PC-9 (cell line): ENCODE results near the gene PITPNB. TPM values are rescaled to one million over a fixed set of nuclear protein-coding genes. Genes with fewer than 3 reads are reported as not detected.

ENCODE experiments used
- BruUV-seq: library from RNA; stranded (reverse); fragments of 400-500 nt; replicated peaks from 2 replicates; lab custom pipeline; 2021; lab: Mats Ljungman, UMichigan
- CTCF ChIA-PET: fragments of 300-600 bp; sonication (Branson Sonifier 250); formaldehyde crosslinking; loops from one replicate; lab custom pipeline; 2022; ENCODE audit warnings: antibody characterized with exemption; lab: Charles Lee
- POLR2A ChIA-PET: fragments of 300-600 bp; sonication (Branson Sonifier 250); formaldehyde crosslinking; loops from one replicate; lab custom pipeline; 2022; ENCODE audit warnings: antibody characterized with exemption; ENCODE audit not compliant: unreplicated experiment; lab: Charles Lee
- DNase-seq, 2 experiments: peaks; one replicate each; pipeline versions ENCODE4 v3.0.0 to v3.0.0-alpha.2; 2015 to 2022; ENCODE audit warnings: mixed read lengths in 1 of 2
- H2AFZ ChIP-seq: fragments of 200-600 bp; sonication (generic); 2 replicates; pipeline ENCODE4 v1.8.1; 2017; ENCODE audit warnings: antibody characterized with exemption
- H3F3A ChIP-seq: fragments of 200-600 bp; sonication (generic); 2 replicates; pipeline ENCODE4 v1.8.1; 2017; ENCODE audit warnings: antibody characterized with exemption, mild to moderate bottlenecking, low read depth; ENCODE audit not compliant: insufficient read depth
- H3K27ac ChIP-seq: fragments of 200-600 bp; sonication (generic); 2 replicates; pipeline ENCODE4 v1.6.1; 2016; ENCODE audit warnings: mixed run types
- H3K27me3 ChIP-seq: fragments of 200-600 bp; sonication (generic); 2 replicates; pipeline ENCODE4 v1.6.1; 2016; ENCODE audit warnings: low read depth, mixed run types; ENCODE audit not compliant: insufficient read depth
- H3K36me3 ChIP-seq: fragments of 200-600 bp; sonication (generic); 2 replicates; pipeline ENCODE4 v1.6.1; 2016; ENCODE audit warnings: low read depth, mixed run types
- H3K4me1 ChIP-seq: fragments of 200-600 bp; sonication (generic); replicated peaks from 2 replicates; pipeline ENCODE4 v1.6.1; 2016; ENCODE audit warnings: mixed run types; ENCODE audit not compliant: insufficient read depth
- H3K4me2 ChIP-seq: fragments of 200-600 bp; sonication (generic); 2 replicates; pipeline ENCODE4 v1.6.1; 2017; ENCODE audit warnings: mixed run types
- H3K4me3 ChIP-seq: fragments of 200-600 bp; sonication (generic); 2 replicates; pipeline ENCODE4 v1.6.1; 2016; ENCODE audit warnings: mixed run types
- H3K79me2 ChIP-seq: fragments of 200-600 bp; sonication (generic); 2 replicates; pipeline ENCODE4 v1.6.1; 2017; ENCODE audit warnings: low read depth, mixed run types
- H3K9me2 ChIP-seq: fragments of 200-600 bp; sonication (generic); 2 replicates; pipeline ENCODE4 v1.8.1; 2017; ENCODE audit warnings: mild to moderate bottlenecking; ENCODE audit not compliant: insufficient read depth
- H3K9me3 ChIP-seq: fragments of 200-600 bp; sonication (generic); 2 replicates; pipeline ENCODE4 v1.8.1; 2016; ENCODE audit warnings: low read depth; ENCODE audit not compliant: insufficient read depth
- H4K20me1 ChIP-seq: fragments of 200-600 bp; sonication (generic); 2 replicates; pipeline ENCODE4 v1.8.1; 2017; ENCODE audit not compliant: insufficient read depth
- CTCF ChIP-seq: fragments of 200-600 bp; sonication (generic); conservative IDR thresholded peaks from 2 replicates; pipeline ENCODE4 v1.6.1; 2017; ENCODE audit warnings: mixed run types, antibody characterized with exemption, mild to moderate bottlenecking, moderate library complexity
- EZH2 ChIP-seq: fragments of 200-600 bp; sonication (generic); IDR thresholded peaks from 2 replicates; pipeline ENCODE4 v1.8.0; 2017; ENCODE audit warnings: antibody characterized with exemption, low read depth
- intact Hi-C: fragments of 100-400 bp; cut with micrococcal nuclease; formaldehyde crosslinking; loops from one replicate; pipeline ENCODE4 v1.10.0; 2022; ENCODE audit not compliant: unreplicated experiment
- total RNA-seq: library from RNA; stranded (reverse); gene quantifications from 2 replicates; pipeline ENCODE4 v1.2.3, GENCODE V29; 2021

The PITPNB gene
- total RNA-seq, 1 experiment from 2014 or later = 49.6 TPM

GRCh38 chr22:27903805-27904473 lies 15.1 kb downstream of the PITPNB start:
- Histone ChIP-seq H2AFZ (no peak overlapping the region), H3K79me2 (peaks cover 75% of the 10 kb centered on the region), H3K4me2 (no peak overlapping the region), H3K4me1 (no peaks in the 10 kb centered on the region), H3K9me2 (no peaks in the 10 kb centered on the region), H3K27me3 (no peaks in the 10 kb centered on the region), H3K9me3 (no peaks in the 10 kb centered on the region), H3K36me3 (peaks cover 40% of the 10 kb centered on the region), H3K27ac (no peak overlapping the region), H4K20me1 (peaks cover 73% of the 10 kb centered on the region), H3F3A (peaks cover 13% of the 10 kb centered on the region; the same call in 1 of the 2 replicates), H3K4me3 (no peak overlapping the region)
- no peak for TF ChIP-seq EZH2
- no TSS peak for BruUV-seq
- intact Hi-C loops = no loop called here
- ChIA-PET POLR2A (no interaction called here), CTCF (no interaction called here)
- DNase-seq = no peak

- no peaks in the 10 kb centered on the region for H3K9me3 ChIP-seq
- peaks cover 38% of the 10 kb centered on the region for H3K36me3 ChIP-seq
- H3K27me3 ChIP-seq = no peaks in the 10 kb centered on the region
- H3K9me2 ChIP-seq = no peaks in the 10 kb centered on the region
- H3K79me2 ChIP-seq = peaks cover 45% of the 10 kb centered on the region
- ChIA-PET POLR2A (interaction anchor here (0.7 kb wide), 1 partner anchor 58 kb away, joined by 3 read pairs; no protein-coding TSS in a partner anchor), CTCF (interaction anchor here (0.6 kb wide), 1 partner anchor 540 kb away, joined by 4 read pairs; no protein-coding TSS in a partner anchor)
- no peak overlapping the region for H2AFZ ChIP-seq
- no peak overlapping the region for H3K4me3 ChIP-seq
- H3F3A ChIP-seq = peaks cover 3% of the 10 kb centered on the region; the same call in 1 of the 2 replicates
- no peak for TF ChIP-seq CTCF
- TF ChIP-seq EZH2 = no peak
- DNase-seq = no peak
- H3K4me1 ChIP-seq = no peaks in the 10 kb centered on the region
- BruUV-seq = no TSS peak
- peaks cover 64% of the 10 kb centered on the region for H4K20me1 ChIP-seq
- no peak overlapping the region for H3K4me2 ChIP-seq
- intact Hi-C loops = no loop called here
- no peak overlapping the region for H3K27ac ChIP-seq
These were observed 18.9 kb downstream of the PITPNB start for GRCh38 chr22:27900153-27900552.

- Histone ChIP-seq H3K79me2 (peaks cover 12% of the 10 kb centered on the region; the same call in 1 of the 2 replicates), H3K9me2 (no peaks in the 10 kb centered on the region), H3K27ac (no peak overlapping the region), H3K9me3 (no peaks in the 10 kb centered on the region), H3K27me3 (no peaks in the 10 kb centered on the region), H2AFZ (no peak overlapping the region), H4K20me1 (peaks cover 34% of the 10 kb centered on the region), H3F3A (no peaks in the 10 kb centered on the region), H3K4me3 (no peak overlapping the region), H3K4me2 (no peak overlapping the region), H3K4me1 (no peaks in the 10 kb centered on the region), H3K36me3 (peaks cover 52% of the 10 kb centered on the region)
- intact Hi-C loops = no loop called here
- TF ChIP-seq CTCF (no peak), EZH2 (no peak)
- POLR2A ChIA-PET = no interaction called here
- CTCF ChIA-PET = no interaction called here
- no peak for DNase-seq
- BruUV-seq = no TSS peak
These were observed 22.8 kb downstream of the PITPNB start for GRCh38 chr22:27896245-27896644.
